Breast epithelium (tissue), 3 donors: ENCODE measurements around the gene CUL4A.

ENCODE experiments used
- POLR2A ChIP-seq: fragments of 450-650 bp; IDR thresholded peaks from one replicate; pipeline ENCODE4 v1.6.1; 2016; ENCODE audit warnings: antibody characterized with exemption, mild to moderate bottlenecking, moderate library complexity
- POLR2AphosphoS5 ChIP-seq, 3 donors: sonication (generic); formaldehyde crosslinking; IDR thresholded peaks; one replicate each; pipeline ENCODE4 v1.6.1; 2017; ENCODE audit warnings: antibody characterized with exemption in 3 of 3
- TF ChIP-seq, protein P1 (sequence below), 3 donors: fragments of 450-650 bp; IDR thresholded peaks; one replicate each; pipeline ENCODE4 v1.5.1; 2016 to 2017; ENCODE audit warnings: antibody characterized with exemption in 3 of 3, mild to moderate bottlenecking in 3 of 3, moderate library complexity in 3 of 3

DNA sequence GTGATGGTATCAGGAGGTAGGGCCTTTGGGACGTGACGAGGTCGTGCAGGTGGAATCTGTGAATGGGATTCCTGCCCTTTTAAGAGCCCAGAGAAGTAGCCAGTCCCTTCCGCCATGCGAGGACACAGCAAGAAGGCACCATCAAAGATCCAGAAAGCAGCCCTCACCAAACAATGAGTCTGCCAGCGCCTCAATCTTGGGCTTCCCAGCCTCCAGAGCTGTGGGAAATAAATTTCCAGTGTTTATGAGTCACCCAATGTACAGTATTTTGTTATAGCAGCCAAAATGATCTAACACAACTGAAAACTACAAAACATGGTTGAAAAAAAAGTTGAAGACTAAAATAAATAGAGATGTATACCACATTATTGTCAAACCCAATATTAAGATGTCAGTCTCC, 70.7 kb downstream of the CUL4A start:
- TF ChIP-seq, protein P1, sequence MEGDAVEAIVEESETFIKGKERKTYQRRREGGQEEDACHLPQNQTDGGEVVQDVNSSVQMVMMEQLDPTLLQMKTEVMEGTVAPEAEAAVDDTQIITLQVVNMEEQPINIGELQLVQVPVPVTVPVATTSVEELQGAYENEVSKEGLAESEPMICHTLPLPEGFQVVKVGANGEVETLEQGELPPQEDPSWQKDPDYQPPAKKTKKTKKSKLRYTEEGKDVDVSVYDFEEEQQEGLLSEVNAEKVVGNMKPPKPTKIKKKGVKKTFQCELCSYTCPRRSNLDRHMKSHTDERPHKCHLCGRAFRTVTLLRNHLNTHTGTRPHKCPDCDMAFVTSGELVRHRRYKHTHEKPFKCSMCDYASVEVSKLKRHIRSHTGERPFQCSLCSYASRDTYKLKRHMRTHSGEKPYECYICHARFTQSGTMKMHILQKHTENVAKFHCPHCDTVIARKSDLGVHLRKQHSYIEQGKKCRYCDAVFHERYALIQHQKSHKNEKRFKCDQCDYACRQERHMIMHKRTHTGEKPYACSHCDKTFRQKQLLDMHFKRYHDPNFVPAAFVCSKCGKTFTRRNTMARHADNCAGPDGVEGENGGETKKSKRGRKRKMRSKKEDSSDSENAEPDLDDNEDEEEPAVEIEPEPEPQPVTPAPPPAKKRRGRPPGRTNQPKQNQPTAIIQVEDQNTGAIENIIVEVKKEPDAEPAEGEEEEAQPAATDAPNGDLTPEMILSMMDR (IDR thresholded peaks at IDR 0.05): no peak
- no peak for TF ChIP-seq POLR2A
- TF ChIP-seq POLR2AphosphoS5 (IDR thresholded peaks at IDR 0.05): no peak
